HepG2 (cell line): ENCODE measurements around the gene KIF9. TPM values are rescaled to one million over a fixed set of nuclear protein-coding genes. Genes with fewer than 3 reads are reported as not detected.

Source experiments
- ARNTL ChIP-seq: sonication (generic); formaldehyde crosslinking; IDR thresholded peaks from 2 replicates; pipeline ENCODE4 v1.4.0; 2020; ENCODE audit warnings: mild to moderate bottlenecking, missing genetic modification reagents
- GATAD1 ChIP-seq: IDR thresholded peaks from 2 replicates; pipeline ENCODE4 v1.6.1; 2016; ENCODE audit warnings: missing genetic modification reagents, missing compliant biosample characterization
- KDM6A ChIP-seq: IDR thresholded peaks from 2 replicates; pipeline ENCODE4 v1.6.1; 2016; ENCODE audit warnings: low read depth
- SALL1 ChIP-seq: sonication (generic); formaldehyde crosslinking; IDR thresholded peaks from 2 replicates; pipeline ENCODE4 v1.8.0; 2022; ENCODE audit warnings: mild to moderate bottlenecking, missing genetic modification reagents
- U2AF2 ChIP-seq: fragments of 200-400 bp; formaldehyde crosslinking; IDR thresholded peaks from 2 replicates; pipeline ENCODE4 v1.6.1; 2017; ENCODE audit warnings: low read depth, mild to moderate bottlenecking, low read length
- ZMYM4 ChIP-seq: sonication (generic); formaldehyde crosslinking; IDR thresholded peaks from 2 replicates; pipeline ENCODE4 v1.8.1; 2023; ENCODE audit warnings: mild to moderate bottlenecking, missing genetic modification reagents
- ZNF607 ChIP-seq: sonication (generic); formaldehyde crosslinking; IDR thresholded peaks from 2 replicates; pipeline ENCODE4 v1.5.1; 2020; ENCODE audit warnings: missing genetic modification reagents, mild to moderate bottlenecking, borderline replicate concordance
- ZNF660 ChIP-seq: sonication (generic); formaldehyde crosslinking; IDR thresholded peaks from 2 replicates; pipeline ENCODE4 v1.5.1; 2020; ENCODE audit warnings: mild to moderate bottlenecking, low read depth, missing genetic modification reagents, borderline replicate concordance
- ZNF83 ChIP-seq: sonication (generic); formaldehyde crosslinking; IDR thresholded peaks from 2 replicates; pipeline ENCODE4 v1.4.0; 2020; ENCODE audit warnings: missing genetic modification reagents, mild to moderate bottlenecking, borderline replicate concordance
- polyA plus RNA-seq, 8 experiments: library from polyadenylated mRNA; depleted of rRNA in 3 of 8; stranded (reverse) in 7 of 8; unstranded in 1 of 8; fragments of >200 nt; fragmentation: Illumina TruSeq in 4 of 8; extraction: Trizol in 4 of 8; gene quantifications; 2 replicates each; pipeline versions ENCODE4 v1.2.1 to v1.2.3, GENCODE V29; 2011 to 2016; ENCODE audit warnings: low read depth in 4 of 8, missing spikeins in 1 of 8, mixed read lengths in 1 of 8; ENCODE audit not compliant: insufficient read depth in 1 of 8
- total RNA-seq, 5 experiments: library from RNA; depleted of rRNA; stranded (reverse); fragments of >200 nt; fragmentation: Illumina TruSeq; extraction: Trizol; gene quantifications; 2 replicates each; pipeline ENCODE4 v1.2.3, GENCODE V29; 2016; ENCODE audit warnings: low read depth in 1 of 5
- TF ChIP-seq, protein P1 (sequence below): sonication (generic); formaldehyde crosslinking; IDR thresholded peaks from 2 replicates; pipeline ENCODE4 v1.4.0; 2020; ENCODE audit warnings: mild to moderate bottlenecking, low read depth, missing genetic modification reagents
- TF ChIP-seq, protein P2 (sequence below): sonication (generic); formaldehyde crosslinking; IDR thresholded peaks from one replicate; pipeline ENCODE4 v1.5.1; 2020; ENCODE audit warnings: mild to moderate bottlenecking, missing genetic modification reagents; ENCODE audit errors: not compliant biosample characterization
- TF ChIP-seq, protein P3 (sequence below): fragments of 450-650 bp; IDR thresholded peaks from 2 replicates; pipeline ENCODE4 v1.6.1; 2017; ENCODE audit warnings: mild to moderate bottlenecking
- TF ChIP-seq, protein P4 (sequence below): sonication (generic); formaldehyde crosslinking; IDR thresholded peaks from 2 replicates; pipeline ENCODE4 v1.4.0; 2020; ENCODE audit warnings: missing genetic modification reagents

Gene KIF9
- total and polyA plus RNA-seq, 2 of the 13 experiments (the other 11 are each of a cell fraction or from before 2014, with no cell fraction given), result 5.1 to 16.9 TPM

DNA sequence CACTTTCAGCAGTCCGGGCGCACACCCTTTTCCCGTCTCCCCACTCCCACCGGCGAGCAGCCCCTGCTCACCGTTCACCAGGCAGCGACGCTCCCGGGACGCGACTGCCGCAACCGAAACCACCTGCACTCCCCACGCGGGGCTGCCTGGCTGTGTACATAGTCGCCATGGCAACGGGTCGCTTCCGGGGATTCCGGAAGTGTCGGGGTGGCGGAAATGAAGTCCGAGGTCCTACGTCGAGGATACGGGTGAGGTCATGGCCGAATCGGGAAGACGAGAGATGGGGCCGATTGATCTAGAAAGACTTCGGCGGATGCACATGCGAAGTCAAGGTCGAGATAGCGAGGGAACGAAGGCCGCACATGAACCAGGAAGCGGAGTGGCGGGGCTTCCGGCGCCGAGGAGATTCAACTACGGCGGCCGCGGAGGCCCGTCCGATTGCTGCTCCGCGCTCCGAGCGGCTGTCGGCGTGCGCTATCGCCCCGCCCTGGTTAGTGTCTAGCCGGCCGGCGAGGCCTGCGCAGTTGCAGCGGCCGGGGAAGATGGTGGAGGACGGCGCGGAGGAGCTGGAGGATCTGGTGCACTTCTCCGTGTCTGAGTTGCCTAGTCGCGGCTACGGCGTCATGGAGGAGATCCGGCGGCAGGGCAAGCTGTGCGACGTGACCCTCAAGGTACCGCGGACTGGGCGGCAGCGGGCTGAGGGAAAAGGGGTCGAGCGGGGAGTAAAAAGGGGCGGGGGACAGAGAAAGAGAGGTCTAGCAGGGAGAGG is at the start of gene KIF9, which contains the start of gene KLHL18 (continued):
- TF ChIP-seq, protein P1, sequence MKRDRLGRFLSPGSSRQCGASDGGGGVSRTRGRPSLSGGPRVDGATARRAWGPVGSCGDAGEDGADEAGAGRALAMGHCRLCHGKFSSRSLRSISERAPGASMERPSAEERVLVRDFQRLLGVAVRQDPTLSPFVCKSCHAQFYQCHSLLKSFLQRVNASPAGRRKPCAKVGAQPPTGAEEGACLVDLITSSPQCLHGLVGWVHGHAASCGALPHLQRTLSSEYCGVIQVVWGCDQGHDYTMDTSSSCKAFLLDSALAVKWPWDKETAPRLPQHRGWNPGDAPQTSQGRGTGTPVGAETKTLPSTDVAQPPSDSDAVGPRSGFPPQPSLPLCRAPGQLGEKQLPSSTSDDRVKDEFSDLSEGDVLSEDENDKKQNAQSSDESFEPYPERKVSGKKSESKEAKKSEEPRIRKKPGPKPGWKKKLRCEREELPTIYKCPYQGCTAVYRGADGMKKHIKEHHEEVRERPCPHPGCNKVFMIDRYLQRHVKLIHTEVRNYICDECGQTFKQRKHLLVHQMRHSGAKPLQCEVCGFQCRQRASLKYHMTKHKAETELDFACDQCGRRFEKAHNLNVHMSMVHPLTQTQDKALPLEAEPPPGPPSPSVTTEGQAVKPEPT (CRISPR knock-in tag), result no peak
- TF ChIP-seq ZNF83 (CRISPR knock-in tag) (no peak), SALL1 (CRISPR knock-in tag) (peak; percentile 90), ZNF607 (CRISPR knock-in tag) (peak; percentile 98), ZNF660 (CRISPR knock-in tag) (no peak), GATAD1 (CRISPR knock-in tag) (peak; percentile 92), ARNTL (CRISPR knock-in tag) (peak; percentile 66; the same call in 1 of the 2 replicates), KDM6A (CRISPR knock-in tag) (no peak; the same call in 1 of the 2 replicates), U2AF2 (peak; percentile 99), ZMYM4 (peak; percentile 89)
- TF ChIP-seq, protein P2, sequence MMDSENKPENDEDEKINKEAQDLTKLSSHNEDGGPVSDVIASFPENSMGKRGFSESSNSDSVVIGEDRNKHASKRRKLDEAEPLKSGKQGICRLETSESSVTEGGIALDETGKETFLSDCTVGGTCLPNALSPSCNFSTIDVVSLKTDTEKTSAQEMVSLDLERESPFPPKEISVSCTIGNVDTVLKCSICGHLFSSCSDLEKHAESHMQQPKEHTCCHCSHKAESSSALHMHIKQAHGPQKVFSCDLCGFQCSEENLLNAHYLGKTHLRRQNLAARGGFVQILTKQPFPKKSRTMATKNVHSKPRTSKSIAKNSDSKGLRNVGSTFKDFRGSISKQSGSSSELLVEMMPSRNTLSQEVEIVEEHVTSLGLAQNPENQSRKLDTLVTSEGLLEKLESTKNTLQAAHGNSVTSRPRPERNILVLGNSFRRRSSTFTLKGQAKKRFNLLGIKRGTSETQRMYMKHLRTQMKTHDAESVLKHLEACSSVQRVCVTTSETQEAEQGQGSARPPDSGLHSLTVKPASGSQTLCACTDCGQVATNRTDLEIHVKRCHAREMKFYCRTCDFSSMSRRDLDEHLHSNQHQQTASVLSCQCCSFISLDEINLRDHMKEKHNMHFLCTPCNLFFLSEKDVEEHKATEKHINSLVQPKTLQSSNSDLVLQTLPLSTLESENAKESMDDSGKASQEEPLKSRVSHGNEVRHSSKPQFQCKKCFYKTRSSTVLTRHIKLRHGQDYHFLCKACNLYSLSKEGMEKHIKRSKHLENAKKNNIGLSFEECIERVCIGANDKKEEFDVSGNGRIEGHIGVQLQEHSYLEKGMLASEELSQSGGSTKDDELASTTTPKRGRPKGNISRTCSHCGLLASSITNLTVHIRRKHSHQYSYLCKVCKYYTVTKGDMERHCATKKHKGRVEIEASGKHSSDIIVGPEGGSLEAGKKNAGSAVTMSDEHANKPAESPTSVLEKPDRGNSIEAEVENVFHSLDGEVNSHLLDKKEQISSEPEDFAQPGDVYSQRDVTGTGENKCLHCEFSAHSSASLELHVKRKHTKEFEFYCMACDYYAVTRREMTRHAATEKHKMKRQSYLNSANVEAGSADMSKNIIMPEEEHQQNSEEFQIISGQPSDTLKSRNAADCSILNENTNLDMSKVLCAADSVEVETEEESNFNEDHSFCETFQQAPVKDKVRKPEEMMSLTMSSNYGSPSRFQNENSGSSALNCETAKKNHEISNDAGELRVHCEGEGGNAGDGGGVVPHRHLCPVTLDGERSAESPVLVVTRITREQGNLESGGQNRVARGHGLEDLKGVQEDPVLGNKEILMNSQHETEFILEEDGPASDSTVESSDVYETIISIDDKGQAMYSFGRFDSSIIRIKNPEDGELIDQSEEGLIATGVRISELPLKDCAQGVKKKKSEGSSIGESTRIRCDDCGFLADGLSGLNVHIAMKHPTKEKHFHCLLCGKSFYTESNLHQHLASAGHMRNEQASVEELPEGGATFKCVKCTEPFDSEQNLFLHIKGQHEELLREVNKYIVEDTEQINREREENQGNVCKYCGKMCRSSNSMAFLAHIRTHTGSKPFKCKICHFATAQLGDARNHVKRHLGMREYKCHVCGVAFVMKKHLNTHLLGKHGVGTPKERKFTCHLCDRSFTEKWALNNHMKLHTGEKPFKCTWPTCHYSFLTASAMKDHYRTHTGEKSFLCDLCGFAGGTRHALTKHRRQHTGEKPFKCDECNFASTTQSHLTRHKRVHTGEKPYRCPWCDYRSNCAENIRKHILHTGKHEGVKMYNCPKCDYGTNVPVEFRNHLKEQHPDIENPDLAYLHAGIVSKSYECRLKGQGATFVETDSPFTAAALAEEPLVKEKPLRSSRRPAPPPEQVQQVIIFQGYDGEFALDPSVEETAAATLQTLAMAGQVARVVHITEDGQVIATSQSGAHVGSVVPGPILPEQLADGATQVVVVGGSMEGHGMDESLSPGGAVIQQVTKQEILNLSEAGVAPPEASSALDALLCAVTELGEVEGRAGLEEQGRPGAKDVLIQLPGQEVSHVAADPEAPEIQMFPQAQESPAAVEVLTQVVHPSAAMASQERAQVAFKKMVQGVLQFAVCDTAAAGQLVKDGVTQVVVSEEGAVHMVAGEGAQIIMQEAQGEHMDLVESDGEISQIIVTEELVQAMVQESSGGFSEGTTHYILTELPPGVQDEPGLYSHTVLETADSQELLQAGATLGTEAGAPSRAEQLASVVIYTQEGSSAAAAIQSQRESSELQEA, result peak; percentile 74
- TF ChIP-seq, protein P3, sequence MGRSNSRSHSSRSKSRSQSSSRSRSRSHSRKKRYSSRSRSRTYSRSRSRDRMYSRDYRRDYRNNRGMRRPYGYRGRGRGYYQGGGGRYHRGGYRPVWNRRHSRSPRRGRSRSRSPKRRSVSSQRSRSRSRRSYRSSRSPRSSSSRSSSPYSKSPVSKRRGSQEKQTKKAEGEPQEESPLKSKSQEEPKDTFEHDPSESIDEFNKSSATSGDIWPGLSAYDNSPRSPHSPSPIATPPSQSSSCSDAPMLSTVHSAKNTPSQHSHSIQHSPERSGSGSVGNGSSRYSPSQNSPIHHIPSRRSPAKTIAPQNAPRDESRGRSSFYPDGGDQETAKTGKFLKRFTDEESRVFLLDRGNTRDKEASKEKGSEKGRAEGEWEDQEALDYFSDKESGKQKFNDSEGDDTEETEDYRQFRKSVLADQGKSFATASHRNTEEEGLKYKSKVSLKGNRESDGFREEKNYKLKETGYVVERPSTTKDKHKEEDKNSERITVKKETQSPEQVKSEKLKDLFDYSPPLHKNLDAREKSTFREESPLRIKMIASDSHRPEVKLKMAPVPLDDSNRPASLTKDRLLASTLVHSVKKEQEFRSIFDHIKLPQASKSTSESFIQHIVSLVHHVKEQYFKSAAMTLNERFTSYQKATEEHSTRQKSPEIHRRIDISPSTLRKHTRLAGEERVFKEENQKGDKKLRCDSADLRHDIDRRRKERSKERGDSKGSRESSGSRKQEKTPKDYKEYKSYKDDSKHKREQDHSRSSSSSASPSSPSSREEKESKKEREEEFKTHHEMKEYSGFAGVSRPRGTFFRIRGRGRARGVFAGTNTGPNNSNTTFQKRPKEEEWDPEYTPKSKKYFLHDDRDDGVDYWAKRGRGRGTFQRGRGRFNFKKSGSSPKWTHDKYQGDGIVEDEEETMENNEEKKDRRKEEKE, result no peak
- TF ChIP-seq, protein P4, sequence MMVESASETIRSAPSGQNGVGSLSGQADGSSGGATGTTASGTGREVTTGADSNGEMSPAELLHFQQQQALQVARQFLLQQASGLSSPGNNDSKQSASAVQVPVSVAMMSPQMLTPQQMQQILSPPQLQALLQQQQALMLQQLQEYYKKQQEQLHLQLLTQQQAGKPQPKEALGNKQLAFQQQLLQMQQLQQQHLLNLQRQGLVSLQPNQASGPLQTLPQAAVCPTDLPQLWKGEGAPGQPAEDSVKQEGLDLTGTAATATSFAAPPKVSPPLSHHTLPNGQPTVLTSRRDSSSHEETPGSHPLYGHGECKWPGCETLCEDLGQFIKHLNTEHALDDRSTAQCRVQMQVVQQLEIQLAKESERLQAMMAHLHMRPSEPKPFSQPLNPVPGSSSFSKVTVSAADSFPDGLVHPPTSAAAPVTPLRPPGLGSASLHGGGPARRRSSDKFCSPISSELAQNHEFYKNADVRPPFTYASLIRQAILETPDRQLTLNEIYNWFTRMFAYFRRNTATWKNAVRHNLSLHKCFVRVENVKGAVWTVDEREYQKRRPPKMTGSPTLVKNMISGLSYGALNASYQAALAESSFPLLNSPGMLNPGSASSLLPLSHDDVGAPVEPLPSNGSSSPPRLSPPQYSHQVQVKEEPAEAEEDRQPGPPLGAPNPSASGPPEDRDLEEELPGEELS, result no peak; the same call in 1 of the 2 replicates
